Stimulated activated CD8-positive, alpha-beta memory T cell treated with anti-CD3 and anti-CD28 coated beads, Interleukin-15, amount 100 ng/mL, for 48 hours (primary cell): ENCODE measurements around the gene LRBA.

ENCODE experiments used
- DNase-seq, 2 donors: peaks; one replicate each; pipeline ENCODE4 v3.0.0-alpha.2; 2020; ENCODE audit warnings: low read depth in 2 of 2

Gene LRBA

GRCh38 chr4:150250293-150250997 is 764.6 kb downstream of the LRBA start:
- no peak for DNase-seq

DNA sequence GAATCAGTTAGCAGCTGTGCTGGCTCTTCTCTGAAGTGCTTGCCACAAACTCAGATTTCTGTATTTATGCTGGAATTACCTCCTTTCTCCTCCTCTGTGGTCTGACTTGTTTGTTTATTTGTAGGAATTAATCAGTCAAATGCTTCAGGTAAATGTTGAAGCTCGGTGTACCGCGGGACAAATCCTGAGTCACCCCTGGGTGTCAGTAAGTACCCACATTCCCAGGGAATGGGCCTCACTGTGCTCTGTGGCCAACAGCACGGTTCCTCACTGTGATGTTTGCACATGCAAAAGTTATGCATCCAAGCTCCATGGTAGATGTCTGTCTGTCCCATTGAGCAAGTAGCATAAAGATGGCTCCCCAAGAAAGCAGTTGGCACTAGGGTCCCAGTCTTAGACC is 766.9 kb downstream of the LRBA start:
- DNase-seq: no peak

DNA sequence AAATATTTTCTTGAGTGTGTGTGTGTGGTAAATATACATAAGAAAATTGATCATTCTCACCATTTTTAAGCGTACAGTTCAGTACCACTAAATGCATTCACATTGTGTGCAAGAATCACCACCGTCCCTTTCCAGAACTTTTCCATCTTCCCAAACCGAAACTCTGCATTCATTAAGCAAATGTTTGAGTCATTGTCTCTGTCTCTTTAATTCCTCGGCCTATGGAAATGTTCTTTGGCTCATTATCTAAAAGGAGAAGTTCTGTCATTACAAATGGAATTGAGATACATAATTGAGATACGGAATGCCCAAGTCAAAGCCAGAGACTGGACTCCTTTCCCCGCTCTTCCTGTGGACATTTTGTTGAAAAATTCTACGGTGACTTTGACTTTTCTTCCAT is 767.9 kb downstream of the LRBA start:
- DNase-seq: no peak

DNA sequence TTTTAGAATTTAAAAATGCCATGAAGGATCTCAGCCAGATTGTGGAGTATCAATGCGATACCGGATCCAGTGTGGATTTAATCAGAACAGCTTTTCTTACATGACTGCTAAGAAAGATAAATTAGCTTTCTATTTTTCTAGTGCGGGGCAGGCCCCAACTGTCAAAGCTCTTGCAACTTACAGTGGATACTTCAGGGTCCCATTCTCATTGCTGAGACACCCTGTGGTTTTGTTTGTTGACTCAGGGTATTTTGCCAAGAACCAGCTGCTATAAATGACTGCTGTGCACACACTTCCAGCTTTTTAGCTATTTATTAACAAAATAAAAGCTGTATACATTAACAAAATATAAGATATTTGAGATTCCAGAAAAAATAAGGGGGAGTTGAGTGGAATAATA is 770.5 kb downstream of the LRBA start:
- no peak for DNase-seq

DNA sequence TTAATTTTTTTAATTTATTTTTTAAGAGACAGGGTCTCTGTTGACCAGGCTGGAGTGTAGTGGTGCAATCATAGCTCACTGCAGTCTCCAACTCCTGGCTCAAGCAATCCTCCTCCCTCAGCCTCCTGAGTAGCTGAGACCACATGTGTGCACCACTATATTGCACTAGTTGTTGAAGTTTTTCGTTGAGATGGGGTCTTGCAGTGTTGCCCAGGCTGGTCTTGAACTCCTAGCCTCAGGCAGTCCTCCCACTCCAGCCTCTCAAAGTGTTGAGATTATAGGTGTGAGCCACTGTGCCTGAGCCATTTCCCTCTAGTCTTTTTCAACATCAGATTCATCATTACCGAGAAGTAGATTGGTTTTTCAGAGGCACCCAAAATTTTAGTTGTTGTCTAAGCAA is 771.2 kb downstream of the LRBA start:
- no peak for DNase-seq

GRCh38 chr4:150242820-150243458 is 772.1 kb downstream of the LRBA start:
- no peak for DNase-seq

DNA sequence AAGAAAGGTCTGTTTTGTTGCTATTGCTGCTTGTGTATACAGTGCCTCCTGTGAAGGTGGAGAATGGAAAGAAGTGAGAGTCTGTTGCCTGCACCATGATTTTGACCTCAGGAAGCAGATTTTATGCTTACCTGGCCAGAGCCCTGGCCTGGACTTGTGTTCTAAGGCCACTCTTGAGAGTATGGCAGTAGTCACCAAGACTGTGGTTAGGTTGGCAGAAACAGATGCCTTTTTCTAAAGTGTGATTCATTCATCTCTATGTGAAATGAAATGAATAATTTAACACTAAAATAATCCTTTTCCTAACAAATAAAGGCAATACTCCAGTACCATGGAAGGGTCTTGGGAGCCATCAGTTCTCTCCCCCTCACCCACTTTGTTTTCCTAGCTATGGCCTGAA is 775.1 kb downstream of the LRBA start:
- DNase-seq: no peak

DNA sequence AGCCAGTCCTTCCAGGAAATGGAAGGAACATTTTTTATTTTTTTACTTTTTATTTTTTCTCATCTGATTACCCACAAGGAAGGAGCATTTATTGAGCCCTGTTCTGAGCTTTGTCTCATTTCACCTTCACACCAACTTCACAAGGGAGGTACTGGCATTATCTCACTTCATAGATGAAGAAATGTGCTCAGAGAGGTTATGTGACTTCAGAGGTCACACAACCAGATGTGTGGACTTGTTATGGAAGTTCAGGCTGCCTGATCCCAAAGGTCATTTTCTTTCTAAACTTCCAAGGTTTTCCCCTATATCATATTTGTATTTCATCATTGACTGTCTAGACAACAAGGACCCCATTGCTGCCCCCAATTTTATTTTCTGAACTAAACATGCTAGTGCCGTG is 776.5 kb downstream of the LRBA start:
- no peak for DNase-seq

DNA sequence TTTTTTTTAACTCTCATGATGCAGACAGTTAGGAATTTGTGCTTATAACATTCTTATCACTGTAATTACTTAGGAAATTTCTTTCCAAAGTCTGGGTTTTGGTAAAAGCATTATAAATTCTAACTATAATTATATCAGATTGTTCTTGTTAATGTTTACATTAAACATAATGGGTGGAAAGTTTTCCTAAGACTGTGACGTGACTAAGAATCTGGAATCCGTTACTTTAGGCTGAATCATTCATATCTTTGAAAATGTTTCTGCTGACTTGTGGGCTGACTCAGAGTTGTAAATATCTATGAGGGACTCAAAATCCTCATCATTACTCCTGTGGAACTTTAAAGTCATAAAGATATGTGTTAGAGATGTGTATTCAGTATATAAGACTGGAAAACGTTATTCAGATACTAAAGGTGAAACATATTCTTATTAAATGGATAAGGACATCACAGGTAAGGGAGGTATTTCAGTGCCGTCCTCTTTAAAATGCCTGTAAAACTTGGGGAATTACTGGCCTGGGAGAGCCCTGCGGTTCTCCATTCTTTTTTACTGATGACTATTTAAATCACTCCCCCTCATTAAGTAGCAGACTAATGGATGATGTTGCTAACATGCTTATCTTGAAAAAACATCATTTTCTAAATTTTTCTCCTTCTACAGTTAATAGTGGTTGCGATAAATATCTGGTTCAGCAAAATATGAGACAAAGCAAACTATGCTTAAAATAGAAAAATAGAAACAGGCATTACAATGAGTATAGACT is 777.8 kb downstream of the LRBA start:
- no peak for DNase-seq

- DNase-seq: no peak
Measured at GRCh38 chr4:150236626-150237025, 778.5 kb downstream of the LRBA start.

DNA sequence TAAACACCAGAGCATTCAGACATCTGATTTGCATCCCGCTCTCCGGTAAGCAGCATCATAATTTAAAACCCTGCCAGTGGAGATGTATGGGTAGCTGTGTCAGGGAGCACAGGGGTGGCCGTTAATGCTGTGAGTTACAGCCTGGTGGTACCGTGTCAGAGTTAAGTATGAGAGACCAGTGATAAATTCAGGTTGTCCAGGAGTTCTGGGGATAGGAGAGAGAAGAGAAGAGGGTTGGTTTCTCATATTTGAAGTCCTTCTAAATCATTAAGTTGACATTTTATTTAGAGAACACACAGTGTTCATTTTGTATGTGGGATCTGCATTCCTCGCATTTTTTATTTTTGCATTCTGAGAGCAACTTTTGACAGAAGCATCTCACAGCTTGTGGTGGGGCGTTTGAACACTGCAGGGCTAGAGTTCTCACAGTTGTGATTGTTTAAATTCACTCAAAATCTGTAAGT is 779.2 kb downstream of the LRBA start:
- DNase-seq: no peak

DNA sequence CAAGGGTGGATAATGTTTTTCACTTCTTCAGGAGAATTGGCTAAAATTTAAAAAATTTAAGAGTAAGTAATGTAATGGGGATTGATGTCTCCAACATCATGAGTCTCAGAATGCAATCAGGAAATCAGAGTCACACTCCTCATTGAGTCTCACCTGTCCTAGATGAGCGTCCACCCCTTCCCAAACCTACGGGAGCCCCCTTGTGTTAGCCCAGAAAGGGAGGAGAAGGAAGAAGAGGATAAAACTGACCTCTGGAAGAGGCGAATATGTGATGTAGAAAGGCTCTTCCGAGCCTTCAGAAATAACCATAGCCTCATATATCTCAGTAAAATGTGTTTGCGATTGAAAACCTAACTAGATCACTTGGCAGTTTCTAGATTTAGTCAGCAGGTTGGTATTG is 779.8 kb downstream of the LRBA start:
- no peak for DNase-seq

GRCh38 chr4:150234246-150234645 is 780.8 kb downstream of the LRBA start:
- DNase-seq: no peak

GRCh38 chr4:150232029-150232428 is 783.1 kb downstream of the LRBA start:
- no peak for DNase-seq

DNA sequence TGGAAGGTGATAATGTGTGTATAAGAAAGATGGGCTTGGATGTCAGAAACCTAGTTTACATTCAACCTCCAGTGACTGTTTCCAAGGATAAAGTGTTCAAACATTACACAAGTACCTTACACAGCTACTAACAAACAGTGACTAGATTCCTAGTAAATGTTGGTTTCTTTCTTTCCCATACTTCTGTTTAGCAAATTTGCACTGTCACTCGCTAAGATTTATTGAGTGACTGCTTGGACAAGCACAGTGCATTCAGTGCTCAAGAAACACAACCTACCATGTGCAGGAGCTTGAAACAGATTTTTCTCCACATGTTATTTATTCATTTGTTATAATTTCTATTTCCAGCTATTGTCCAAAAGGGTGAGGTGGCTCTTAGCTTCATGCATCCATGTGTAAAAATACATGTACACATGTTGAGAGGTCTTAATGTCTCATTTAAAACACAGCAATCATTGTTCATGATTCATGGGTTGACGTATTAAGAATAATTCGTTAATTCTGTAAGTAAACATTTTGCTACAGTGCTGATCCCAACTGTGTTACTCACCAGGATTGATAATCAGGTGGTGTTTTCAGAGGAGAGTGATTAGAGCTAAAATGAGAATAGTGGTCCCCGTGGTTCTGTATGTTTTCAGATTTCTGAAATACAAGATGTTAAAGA is 783.8 kb downstream of the LRBA start:
- DNase-seq: no peak

- no peak for DNase-seq
Measured at GRCh38 chr4:150230561-150230960, 784.5 kb downstream of the LRBA start.

- DNase-seq: no peak
Measured at GRCh38 chr4:150229520-150229919, 785.6 kb downstream of the LRBA start.

DNA sequence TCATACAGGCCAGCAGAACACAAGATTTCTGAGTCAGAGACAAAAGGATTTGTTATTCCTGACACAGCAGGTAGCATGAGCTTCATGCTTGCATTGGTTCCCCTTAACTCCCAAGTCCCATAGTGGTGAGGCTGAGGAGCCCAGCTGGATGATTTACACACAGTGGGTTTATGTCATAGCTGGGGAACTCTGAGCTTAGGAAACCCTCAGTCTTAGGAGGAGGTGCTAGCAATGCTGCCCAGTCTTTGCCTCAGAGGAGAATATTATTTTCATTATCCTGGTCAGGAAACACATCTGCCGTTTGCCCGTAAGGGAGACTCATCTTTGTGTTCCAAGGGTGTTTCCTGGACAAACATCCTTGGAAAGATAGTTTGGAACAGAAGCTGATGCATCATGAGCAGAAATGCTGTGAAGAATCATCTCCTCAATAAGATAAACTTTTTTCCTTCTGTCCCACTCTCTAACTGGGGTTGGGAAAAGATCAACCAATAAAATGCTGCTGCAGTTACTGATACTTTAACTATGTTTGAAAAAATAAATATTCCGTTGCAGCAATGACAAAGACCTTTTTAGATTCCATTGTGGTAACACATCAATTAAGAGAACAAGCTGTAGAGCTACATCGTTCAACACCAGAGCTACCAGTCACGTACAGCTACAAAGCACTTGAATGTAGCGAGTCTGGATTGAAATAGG is 790.0 kb downstream of the LRBA start:
- DNase-seq: no peak

DNA sequence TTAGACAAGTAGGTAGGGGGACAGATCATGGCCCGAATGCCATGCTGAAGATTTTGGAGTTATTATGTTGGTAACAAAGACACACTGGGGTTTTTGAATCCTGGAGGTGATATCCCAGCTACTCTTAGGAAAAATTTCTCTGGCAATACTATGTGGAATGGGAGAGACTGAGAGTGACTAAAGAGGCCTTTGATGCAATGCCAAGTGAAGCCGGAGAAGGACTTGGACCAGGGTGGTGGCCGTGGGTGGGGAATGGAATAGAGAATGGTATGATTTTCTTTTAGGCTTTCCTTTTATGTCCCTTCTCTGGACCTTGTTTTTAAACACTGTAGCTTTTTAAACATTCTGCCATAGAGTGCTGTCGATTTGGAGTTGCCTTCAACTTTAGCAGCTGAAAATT is 795.2 kb downstream of the LRBA start:
- no peak for DNase-seq

- no peak for DNase-seq
Measured at GRCh38 chr4:150218447-150218846, 796.6 kb downstream of the LRBA start.

DNA sequence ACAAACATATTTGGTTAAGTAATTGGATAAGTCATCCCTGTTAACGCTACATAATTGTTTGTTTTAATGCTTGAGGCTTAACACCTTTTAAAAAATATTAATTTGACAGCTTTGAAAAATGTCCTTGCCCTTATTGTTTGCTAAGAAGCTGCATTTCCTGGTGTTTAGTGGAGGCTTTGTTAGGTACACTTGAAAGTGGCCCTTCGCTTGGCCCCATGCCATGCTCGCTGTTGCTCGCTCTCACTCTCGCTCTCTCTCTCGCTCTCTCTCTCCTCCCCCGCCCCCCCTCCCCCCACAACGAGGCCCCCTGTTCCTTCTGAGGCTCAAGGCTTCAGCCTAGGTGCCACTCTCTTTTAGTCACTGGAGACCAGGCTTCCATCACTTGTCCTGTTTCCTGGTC is 797.3 kb downstream of the LRBA start:
- no peak for DNase-seq

DNA sequence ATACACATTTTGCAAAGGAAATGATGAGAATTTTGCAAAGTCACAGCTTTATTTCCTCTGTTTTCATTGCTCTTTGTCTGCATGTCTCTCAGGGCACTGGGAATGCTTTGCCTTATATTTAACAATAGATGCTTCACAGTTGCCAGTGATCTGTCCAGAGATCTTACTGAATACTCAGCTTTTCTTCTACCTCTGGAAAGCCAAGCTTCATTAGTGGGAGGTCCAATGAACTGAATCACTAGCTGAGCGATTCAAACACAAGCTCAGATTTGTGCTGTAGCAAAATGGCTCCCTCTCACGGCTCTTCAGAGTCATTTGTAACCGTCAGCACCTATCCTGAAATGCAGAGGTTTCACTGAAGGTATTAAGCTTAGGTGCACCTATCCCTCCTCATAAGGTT is 797.9 kb downstream of the LRBA start:
- DNase-seq: no peak
